NOMO-1 treated with dmso at 0.1 percent for 144 hours (cell line): ENCODE measurements around the gene RGS10.

ENCODE experiments used
- DNase-seq: peaks from one replicate; lab custom pipeline; 2025; ENCODE audit not compliant: unreplicated experiment; lab: John Stamatoyannopoulos, UW

The RGS10 gene

GRCh38 chr10:119498889-119499676 is 43.4 kb downstream of the RGS10 start:
- DNase-seq: no peak

- no peak for DNase-seq
Measured at GRCh38 chr10:119497243-119497642, 45.3 kb downstream of the RGS10 start.

- DNase-seq: no peak
Measured at GRCh38 chr10:119496273-119496672, 46.2 kb downstream of the RGS10 start.

GRCh38 chr10:119495545-119495944 is 47.0 kb downstream of the RGS10 start:
- DNase-seq: no peak

- no peak for DNase-seq
Measured at GRCh38 chr10:119495021-119495505, 47.5 kb downstream of the RGS10 start.

- no peak for DNase-seq
Measured at GRCh38 chr10:119494236-119495020, 48.1 kb downstream of the RGS10 start.

- DNase-seq: no peak
Measured at GRCh38 chr10:119493155-119493554, 49.4 kb downstream of the RGS10 start.

- DNase-seq: no peak
Measured at GRCh38 chr10:119491966-119492757, 50.4 kb downstream of the RGS10 start.

GRCh38 chr10:119489991-119490326 is 52.6 kb downstream of the RGS10 start:
- DNase-seq: no peak

GRCh38 chr10:119488675-119489074 is 53.8 kb downstream of the RGS10 start:
- no peak for DNase-seq

GRCh38 chr10:119483839-119484238 is 58.7 kb downstream of the RGS10 start:
- DNase-seq: no peak

GRCh38 chr10:119483001-119483400 is 59.5 kb downstream of the RGS10 start:
- DNase-seq: no peak

- no peak for DNase-seq
Measured at GRCh38 chr10:119481781-119482426, 60.6 kb downstream of the RGS10 start.

- DNase-seq: no peak
Measured at GRCh38 chr10:119480667-119481066, 61.9 kb downstream of the RGS10 start.

GRCh38 chr10:119479532-119479931 is 63.0 kb downstream of the RGS10 start:
- no peak for DNase-seq

- DNase-seq: no peak
Measured at GRCh38 chr10:119478811-119479341, 63.6 kb downstream of the RGS10 start.

- DNase-seq: no peak
Measured at GRCh38 chr10:119478111-119478802, 64.3 kb downstream of the RGS10 start.

- no peak for DNase-seq
Measured at GRCh38 chr10:119477444-119477843, 65.1 kb downstream of the RGS10 start.

GRCh38 chr10:119474606-119475005 is 67.9 kb downstream of the RGS10 start:
- DNase-seq: no peak

- DNase-seq: no peak
Measured at GRCh38 chr10:119473771-119474170, 68.7 kb downstream of the RGS10 start.
